WTC11 (cell line): ENCODE measurements around the gene SRC.

ENCODE experiments used
- CTCF ChIP-seq: fragments of 200-600 bp; IDR thresholded peaks from 2 replicates; pipeline ENCODE4 v1.8.0; 2022; ENCODE audit warnings: antibody characterized with exemption
- ESRRA ChIP-seq: sonication (generic); formaldehyde crosslinking; IDR thresholded peaks from 2 replicates; pipeline ENCODE4 v1.8.1; 2022; ENCODE audit warnings: mild to moderate bottlenecking, missing genetic modification reagents, borderline replicate concordance
- JUN ChIP-seq: sonication (generic); formaldehyde crosslinking; IDR thresholded peaks from 2 replicates; pipeline ENCODE4 v1.8.0; 2023; ENCODE audit warnings: mild to moderate bottlenecking, missing genetic modification reagents
- MAX ChIP-seq: sonication (generic); formaldehyde crosslinking; IDR thresholded peaks from 2 replicates; pipeline ENCODE4 v1.8.0; 2022; ENCODE audit warnings: mild to moderate bottlenecking, missing genetic modification reagents
- NFE2L1 ChIP-seq: sonication (generic); formaldehyde crosslinking; IDR thresholded peaks from 2 replicates; pipeline ENCODE4 v1.8.1; 2023; ENCODE audit warnings: missing genetic modification reagents
- NR2C2 ChIP-seq: sonication (generic); formaldehyde crosslinking; IDR thresholded peaks from 2 replicates; pipeline ENCODE4 v1.8.0; 2022; ENCODE audit warnings: mild to moderate bottlenecking, missing genetic modification reagents
- PRDM15 ChIP-seq: sonication (generic); formaldehyde crosslinking; IDR thresholded peaks from 2 replicates; pipeline ENCODE4 v1.8.0; 2022; ENCODE audit warnings: missing genetic modification reagents
- SP1 ChIP-seq: sonication (generic); formaldehyde crosslinking; conservative IDR thresholded peaks from 2 replicates; pipeline ENCODE4 v1.8.1; 2022; ENCODE audit warnings: missing genetic modification reagents
- USF2 ChIP-seq: sonication (generic); formaldehyde crosslinking; IDR thresholded peaks from 2 replicates; pipeline ENCODE4 v1.8.1; 2023; ENCODE audit warnings: mild to moderate bottlenecking, missing genetic modification reagents, moderate library complexity

GRCh38 chr20:37316775-37317170 lies 29.2 kb upstream of the SRC start:
- no peak for TF ChIP-seq SP1 (CRISPR knock-in tag)
- no peak for TF ChIP-seq MAX (CRISPR knock-in tag)
- TF ChIP-seq NFE2L1, result no peak
- no peak for TF ChIP-seq NR2C2
- TF ChIP-seq JUN (CRISPR knock-in tag), result no peak
- TF ChIP-seq ESRRA, result no peak
- no peak for TF ChIP-seq PRDM15 (CRISPR knock-in tag)
- TF ChIP-seq USF2 (CRISPR knock-in tag), result no peak
- TF ChIP-seq CTCF, result no peak
